Adipocyte (in vitro differentiated cells): ENCODE measurements around the gene RGS3.

ENCODE experiments used
- DNase-seq: peaks from one replicate; pipeline ENCODE4 v3.0.0-alpha.2; 2015; ENCODE audit warnings: low read depth
- H3K27me3 ChIP-seq: replicated peaks from 2 replicates; pipeline ENCODE4 v1.7.0; 2013; ENCODE audit warnings: mild to moderate bottlenecking, low read length, moderate library complexity; ENCODE audit not compliant: control insufficient read depth, insufficient read depth
- H3K36me3 ChIP-seq: 2 replicates; pipeline ENCODE4 v1.7.0; 2013; ENCODE audit warnings: low read length, mild to moderate bottlenecking, moderate library complexity; ENCODE audit not compliant: control insufficient read depth, insufficient read depth, severe bottlenecking
- H3K4me1 ChIP-seq: 2 replicates; pipeline ENCODE4 v1.7.0; 2013; ENCODE audit warnings: mild to moderate bottlenecking, low read length, moderate library complexity; ENCODE audit not compliant: control insufficient read depth, insufficient read depth
- H3K4me3 ChIP-seq: 2 replicates; pipeline ENCODE4 v1.7.0; 2013; ENCODE audit warnings: mild to moderate bottlenecking, low read length, moderate library complexity
- H3K9ac ChIP-seq: 2 replicates; pipeline ENCODE4 v1.7.0; 2013; ENCODE audit warnings: mild to moderate bottlenecking, low read length, moderate library complexity
- H3K9me3 ChIP-seq: 2 replicates; pipeline ENCODE4 v1.7.0; 2013; ENCODE audit warnings: mild to moderate bottlenecking, low read length, moderate library complexity; ENCODE audit not compliant: control insufficient read depth

The RGS3 gene

GRCh38 chr9:113479174-113479621 lies 15.7 kb downstream of the RGS3 start:
- no peaks in the 10 kb centered on the region for H3K9me3 ChIP-seq
- H3K9ac ChIP-seq: no peak overlapping the region
- peaks cover 6% of the 10 kb centered on the region for H3K27me3 ChIP-seq
- H3K36me3 ChIP-seq: no peaks in the 10 kb centered on the region
- no peak overlapping the region for H3K4me3 ChIP-seq
- DNase-seq: no peak
- H3K4me1 ChIP-seq: peaks cover 9% of the 10 kb centered on the region

- Histone ChIP-seq H3K4me3 (no peak overlapping the region), H3K9me3 (no peaks in the 10 kb centered on the region), H3K27me3 (peaks cover 6% of the 10 kb centered on the region), H3K36me3 (no peaks in the 10 kb centered on the region), H3K4me1 (no peaks in the 10 kb centered on the region), H3K9ac (no peak overlapping the region)
- no peak for DNase-seq
Measured at GRCh38 chr9:113480612-113481011, 17.1 kb downstream of the RGS3 start.

- no peak overlapping the region for H3K9ac ChIP-seq
- DNase-seq: no peak
- H3K4me1 ChIP-seq: no peaks in the 10 kb centered on the region
- H3K36me3 ChIP-seq: no peaks in the 10 kb centered on the region
- peaks cover 6% of the 10 kb centered on the region for H3K27me3 ChIP-seq
- H3K4me3 ChIP-seq: no peak overlapping the region
- no peaks in the 10 kb centered on the region for H3K9me3 ChIP-seq
Measured at GRCh38 chr9:113481176-113481787, 17.8 kb downstream of the RGS3 start.

GRCh38 chr9:113482341-113482740 lies 18.8 kb downstream of the RGS3 start:
- no peaks in the 10 kb centered on the region for H3K36me3 ChIP-seq
- H3K4me3 ChIP-seq: no peak overlapping the region
- peaks cover 2% of the 10 kb centered on the region for H3K27me3 ChIP-seq

GRCh38 chr9:113482991-113483675 lies 19.6 kb downstream of the RGS3 start:
- Histone ChIP-seq H3K27me3 (no peaks in the 10 kb centered on the region), H3K4me3 (no peak overlapping the region), H3K4me1 (peaks cover under 1% of the 10 kb centered on the region), H3K9me3 (no peaks in the 10 kb centered on the region), H3K9ac (no peak overlapping the region), H3K36me3 (no peaks in the 10 kb centered on the region)
- no peak for DNase-seq

More at GRCh38 chr9:113482341-113482740, 18.8 kb downstream of the RGS3 start:
- no peak overlapping the region for H3K9ac ChIP-seq
- H3K9me3 ChIP-seq: no peaks in the 10 kb centered on the region
- DNase-seq: no peak
- H3K4me1 ChIP-seq: no peaks in the 10 kb centered on the region

- Histone ChIP-seq H3K36me3 (no peaks in the 10 kb centered on the region), H3K27me3 (no peaks in the 10 kb centered on the region), H3K9me3 (no peaks in the 10 kb centered on the region), H3K4me3 (no peak overlapping the region), H3K4me1 (peaks cover 7% of the 10 kb centered on the region), H3K9ac (no peak overlapping the region)
- DNase-seq: no peak
Measured at GRCh38 chr9:113483676-113484257, 20.2 kb downstream of the RGS3 start.

- no peak for DNase-seq
- no peak overlapping the region for H3K9ac ChIP-seq
- peaks cover 7% of the 10 kb centered on the region for H3K4me1 ChIP-seq
- no peaks in the 10 kb centered on the region for H3K27me3 ChIP-seq
- H3K9me3 ChIP-seq: no peaks in the 10 kb centered on the region
- no peaks in the 10 kb centered on the region for H3K36me3 ChIP-seq
- H3K4me3 ChIP-seq: no peak overlapping the region
Measured at GRCh38 chr9:113484258-113484730, 20.8 kb downstream of the RGS3 start.

GRCh38 chr9:113485761-113486115 lies 22.2 kb downstream of the RGS3 start:
- H3K4me1 ChIP-seq: peaks cover 7% of the 10 kb centered on the region
- H3K4me3 ChIP-seq: no peak overlapping the region
- no peaks in the 10 kb centered on the region for H3K9me3 ChIP-seq
- no peak overlapping the region for H3K9ac ChIP-seq
- no peaks in the 10 kb centered on the region for H3K27me3 ChIP-seq
- H3K36me3 ChIP-seq: no peaks in the 10 kb centered on the region
- DNase-seq: no peak

- H3K9ac ChIP-seq: no peak overlapping the region
- no peak for DNase-seq
- peaks cover 7% of the 10 kb centered on the region for H3K4me1 ChIP-seq
- H3K4me3 ChIP-seq: no peak overlapping the region
- H3K9me3 ChIP-seq: no peaks in the 10 kb centered on the region
- no peaks in the 10 kb centered on the region for H3K36me3 ChIP-seq
- H3K27me3 ChIP-seq: no peaks in the 10 kb centered on the region
Measured at GRCh38 chr9:113486327-113486726, 22.8 kb downstream of the RGS3 start.

GRCh38 chr9:113488071-113488470 lies 24.5 kb downstream of the RGS3 start:
- Histone ChIP-seq H3K36me3 (no peaks in the 10 kb centered on the region), H3K27me3 (no peaks in the 10 kb centered on the region), H3K9ac (no peak overlapping the region), H3K9me3 (no peaks in the 10 kb centered on the region), H3K4me3 (no peak overlapping the region), H3K4me1 (peaks cover 14% of the 10 kb centered on the region)
- no peak for DNase-seq

GRCh38 chr9:113488490-113488889 lies 25.0 kb downstream of the RGS3 start:
- Histone ChIP-seq H3K4me1 (peaks cover 14% of the 10 kb centered on the region), H3K27me3 (no peaks in the 10 kb centered on the region), H3K9ac (no peak overlapping the region), H3K4me3 (no peak overlapping the region), H3K36me3 (no peaks in the 10 kb centered on the region), H3K9me3 (no peaks in the 10 kb centered on the region)
- no peak for DNase-seq
